SK-N-SH (cell line): Measurements from ENCODE around the gene HEXB. TPM values are rescaled to one million over a fixed set of nuclear protein-coding genes. Genes with fewer than 3 reads are reported as not detected.

Source experiments
- CTCF ChIA-PET: fragments of 300-600, 350-600 bp; formaldehyde crosslinking; extraction: SDS; loops from one replicate; lab custom pipeline; 2021; lab: Yijun Ruan, JAX
- POLR2A ChIA-PET: fragments of 350-600 bp; sonication (Branson Sonifier 250); formaldehyde crosslinking; extraction: SDS; loops from one replicate; lab custom pipeline; 2020; ENCODE audit warnings: antibody characterized with exemption, inconsistent platforms; lab: Yijun Ruan, JAX
- DNase-seq: peaks from one replicate; pipeline ENCODE4 v3.0.0; 2012
- H2AFZ ChIP-seq: fragments of 200-600 bp; sonication (generic); 2 replicates; pipeline ENCODE4 v1.8.1; 2016; ENCODE audit warnings: antibody characterized with exemption, mild to moderate bottlenecking, low read depth
- H3F3A ChIP-seq: fragments of 200-600 bp; sonication (generic); replicated peaks from 2 replicates; pipeline ENCODE3; 2016; ENCODE audit warnings: antibody characterized with exemption, mild to moderate bottlenecking; ENCODE audit not compliant: insufficient read depth
- H3K27ac ChIP-seq, 2 experiments: fragments of 200-500 bp in 1 of 2; fragments of 200-600 bp in 1 of 2; sonication (Bioruptor generic) in 1 of 2; sonication (generic), shearing (Covaris generic) in 1 of 2; 2 replicates each; pipeline versions ENCODE4 v1.5.1 to v1.6.1; 2014 to 2016; ENCODE audit warnings: low read depth in 2 of 2, inconsistent platforms in 1 of 2, low read length in 1 of 2, mild to moderate bottlenecking in 1 of 2, mixed read lengths in 1 of 2
- H3K27me3 ChIP-seq: fragments of 200-600 bp; sonication (generic), shearing (Covaris generic); 2 replicates; pipeline ENCODE4 v1.6.1; 2016; ENCODE audit warnings: mixed run types; ENCODE audit not compliant: insufficient read depth
- H3K36me3 ChIP-seq, 2 experiments: fragments of 200-500 bp in 1 of 2; fragments of 200-600 bp in 1 of 2; sonication (Bioruptor generic) in 1 of 2; sonication (generic) in 1 of 2; replicated peaks in 1 of 2; 2 replicates each; pipeline versions ENCODE3 to v1.5.1; 2014 to 2016; ENCODE audit warnings: low read length in 1 of 2, mild to moderate bottlenecking in 1 of 2; ENCODE audit not compliant: insufficient read depth in 2 of 2, control insufficient read depth in 1 of 2
- H3K4me1 ChIP-seq, 2 experiments: fragments of 200-500 bp in 1 of 2; fragments of 200-600 bp in 1 of 2; sonication (Bioruptor generic) in 1 of 2; sonication (generic), shearing (Covaris generic) in 1 of 2; 2 replicates each; pipeline versions ENCODE4 v1.5.1 to v1.6.1; 2014 to 2016; ENCODE audit warnings: low read depth in 1 of 2, low read length in 1 of 2, mixed run types in 1 of 2; ENCODE audit not compliant: insufficient read depth in 2 of 2, control insufficient read depth in 1 of 2
- H3K4me2 ChIP-seq: fragments of 200-600 bp; sonication (generic), shearing (Covaris generic); 2 replicates; pipeline ENCODE4 v1.6.1; 2017; ENCODE audit warnings: mixed run types
- H3K4me3 ChIP-seq, 2 experiments: fragments of 200-500 bp in 1 of 2; fragments of 200-600 bp in 1 of 2; sonication (Bioruptor generic) in 1 of 2; sonication (generic), shearing (Covaris generic) in 1 of 2; 2 replicates each; pipeline versions ENCODE4 v1.5.1 to v1.8.1; 2014 to 2016; ENCODE audit warnings: low read depth in 2 of 2, inconsistent platforms in 1 of 2, low read length in 1 of 2, mild to moderate bottlenecking in 1 of 2, mixed read lengths in 1 of 2, moderate library complexity in 1 of 2
- H3K79me2 ChIP-seq: fragments of 200-600 bp; sonication (generic); 2 replicates; pipeline ENCODE4 v1.8.1; 2017; ENCODE audit warnings: mild to moderate bottlenecking; ENCODE audit not compliant: insufficient read depth
- H3K9ac ChIP-seq: fragments of 200-600 bp; sonication (generic); 2 replicates; pipeline ENCODE4 v1.6.1; 2017; ENCODE audit warnings: mixed run types
- H3K9me2 ChIP-seq: fragments of 200-600 bp; sonication (generic); 2 replicates; pipeline ENCODE4 v1.6.1; 2017; ENCODE audit warnings: mixed run types
- H3K9me3 ChIP-seq: fragments of 200-600 bp; sonication (generic); 2 replicates; pipeline ENCODE4 v1.6.1; 2017; ENCODE audit warnings: mixed run types, mild to moderate bottlenecking, moderate library complexity
- H4K20me1 ChIP-seq: fragments of 200-600 bp; sonication (generic); 2 replicates; pipeline ENCODE4 v1.6.1; 2017; ENCODE audit warnings: mild to moderate bottlenecking, mixed run types; ENCODE audit not compliant: insufficient read depth
- ELF1 ChIP-seq: IDR thresholded peaks from 2 replicates; pipeline ENCODE4 v1.4.0; 2012
- EZH2phosphoT487 ChIP-seq: fragments of 200-600 bp; sonication (generic); IDR thresholded peaks from 2 replicates; pipeline ENCODE4 v1.6.1; 2017; ENCODE audit warnings: low read depth, mixed run types, mild to moderate bottlenecking, antibody characterized with exemption, moderate library complexity, borderline replicate concordance
- FOSL2 ChIP-seq: IDR thresholded peaks from 2 replicates; pipeline ENCODE4 v1.4.0; 2012; ENCODE audit warnings: low read depth, mild to moderate bottlenecking, moderate library complexity, borderline replicate concordance
- GATA2 ChIP-seq: sonication (generic); formaldehyde crosslinking; IDR thresholded peaks from 2 replicates; pipeline ENCODE4 v1.5.0; 2020; ENCODE audit warnings: mild to moderate bottlenecking, missing genetic modification reagents
- JUND ChIP-seq: IDR thresholded peaks from 2 replicates; pipeline ENCODE4 v1.4.0; 2012
- POLR2AphosphoS5 ChIP-seq: IDR thresholded peaks from 2 replicates; pipeline ENCODE4 v1.6.1; 2012; ENCODE audit warnings: low read depth, low read length
- RFX5 ChIP-seq: IDR thresholded peaks from 2 replicates; pipeline ENCODE4 v1.6.1; 2012; ENCODE audit warnings: mild to moderate bottlenecking, improper control_type of control experiment, low read length
- SIN3A ChIP-seq: IDR thresholded peaks from 2 replicates; pipeline ENCODE4 v1.6.1; 2012; ENCODE audit warnings: low read depth, mild to moderate bottlenecking, low read length, moderate library complexity, borderline replicate concordance
- TAF1 ChIP-seq: IDR thresholded peaks from 2 replicates; pipeline ENCODE4 v1.6.1; 2012; ENCODE audit warnings: low read depth, mild to moderate bottlenecking, low read length, moderate library complexity, borderline replicate concordance
- TEAD4 ChIP-seq: IDR thresholded peaks from 2 replicates; pipeline ENCODE4 v1.4.0; 2012; ENCODE audit warnings: mild to moderate bottlenecking, borderline replicate concordance; ENCODE audit not compliant: insufficient read depth
- WGBS: methylation state at CpG from one replicate; pipeline ENCODE4 v1.1.6; 2017; ENCODE audit warnings: low lambda C conversion rate; 5-methylcytosine and 5-hydroxymethylcytosine counted together
- polyA plus RNA-seq, 3 experiments: library from polyadenylated mRNA; depleted of rRNA; stranded (reverse); fragments of >200 nt; gene quantifications; 2 replicates each; pipeline ENCODE4 v1.2.3, GENCODE V29; 2012
- TF ChIP-seq, protein P1 (sequence below): IDR thresholded peaks from 2 replicates; pipeline ENCODE4 v1.6.1; 2012; ENCODE audit warnings: mild to moderate bottlenecking, low read depth, low read length, moderate library complexity
- TF ChIP-seq, protein P2 (sequence below): IDR thresholded peaks from 2 replicates; pipeline ENCODE4 v1.4.0; 2012; ENCODE audit warnings: low read depth, borderline replicate concordance
- TF ChIP-seq, protein P3 (sequence below): IDR thresholded peaks from 2 replicates; pipeline ENCODE4; 2012

The HEXB gene
- polyA plus RNA-seq, 1 of the 3 experiments (the other 2 are of a cell fraction) = 75.8 TPM

DNA sequence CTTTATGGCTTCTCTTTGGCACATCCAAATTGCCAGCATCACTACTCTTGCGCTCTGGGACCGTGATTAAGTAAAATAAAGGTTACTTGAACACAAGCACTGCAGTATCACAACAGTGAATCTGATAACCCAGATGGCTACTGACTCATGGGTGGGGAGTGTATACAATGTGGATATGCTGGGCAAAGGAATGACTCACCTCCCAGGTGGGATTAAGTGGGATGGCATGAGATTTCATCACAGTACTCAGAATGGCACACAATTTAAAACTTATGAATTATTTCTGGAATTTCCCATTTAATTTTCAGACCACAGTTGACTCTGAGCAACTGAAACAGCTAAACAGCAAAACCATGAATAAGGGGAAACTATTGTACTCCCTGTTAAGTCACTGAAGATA is 77.6 kb downstream of the HEXB start (continued):
- TF ChIP-seq, protein P1, sequence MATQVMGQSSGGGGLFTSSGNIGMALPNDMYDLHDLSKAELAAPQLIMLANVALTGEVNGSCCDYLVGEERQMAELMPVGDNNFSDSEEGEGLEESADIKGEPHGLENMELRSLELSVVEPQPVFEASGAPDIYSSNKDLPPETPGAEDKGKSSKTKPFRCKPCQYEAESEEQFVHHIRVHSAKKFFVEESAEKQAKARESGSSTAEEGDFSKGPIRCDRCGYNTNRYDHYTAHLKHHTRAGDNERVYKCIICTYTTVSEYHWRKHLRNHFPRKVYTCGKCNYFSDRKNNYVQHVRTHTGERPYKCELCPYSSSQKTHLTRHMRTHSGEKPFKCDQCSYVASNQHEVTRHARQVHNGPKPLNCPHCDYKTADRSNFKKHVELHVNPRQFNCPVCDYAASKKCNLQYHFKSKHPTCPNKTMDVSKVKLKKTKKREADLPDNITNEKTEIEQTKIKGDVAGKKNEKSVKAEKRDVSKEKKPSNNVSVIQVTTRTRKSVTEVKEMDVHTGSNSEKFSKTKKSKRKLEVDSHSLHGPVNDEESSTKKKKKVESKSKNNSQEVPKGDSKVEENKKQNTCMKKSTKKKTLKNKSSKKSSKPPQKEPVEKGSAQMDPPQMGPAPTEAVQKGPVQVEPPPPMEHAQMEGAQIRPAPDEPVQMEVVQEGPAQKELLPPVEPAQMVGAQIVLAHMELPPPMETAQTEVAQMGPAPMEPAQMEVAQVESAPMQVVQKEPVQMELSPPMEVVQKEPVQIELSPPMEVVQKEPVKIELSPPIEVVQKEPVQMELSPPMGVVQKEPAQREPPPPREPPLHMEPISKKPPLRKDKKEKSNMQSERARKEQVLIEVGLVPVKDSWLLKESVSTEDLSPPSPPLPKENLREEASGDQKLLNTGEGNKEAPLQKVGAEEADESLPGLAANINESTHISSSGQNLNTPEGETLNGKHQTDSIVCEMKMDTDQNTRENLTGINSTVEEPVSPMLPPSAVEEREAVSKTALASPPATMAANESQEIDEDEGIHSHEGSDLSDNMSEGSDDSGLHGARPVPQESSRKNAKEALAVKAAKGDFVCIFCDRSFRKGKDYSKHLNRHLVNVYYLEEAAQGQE = 0 out of 2 replicates have a peak, but pooled peaks have one; percentile 47
- TF ChIP-seq JUND (peak; percentile 97), EZH2phosphoT487 (no peak), GATA2 (CRISPR knock-in tag) (no peak), TAF1 (no peak)
- TF ChIP-seq, all 33 proteins: peak for 10

DNA sequence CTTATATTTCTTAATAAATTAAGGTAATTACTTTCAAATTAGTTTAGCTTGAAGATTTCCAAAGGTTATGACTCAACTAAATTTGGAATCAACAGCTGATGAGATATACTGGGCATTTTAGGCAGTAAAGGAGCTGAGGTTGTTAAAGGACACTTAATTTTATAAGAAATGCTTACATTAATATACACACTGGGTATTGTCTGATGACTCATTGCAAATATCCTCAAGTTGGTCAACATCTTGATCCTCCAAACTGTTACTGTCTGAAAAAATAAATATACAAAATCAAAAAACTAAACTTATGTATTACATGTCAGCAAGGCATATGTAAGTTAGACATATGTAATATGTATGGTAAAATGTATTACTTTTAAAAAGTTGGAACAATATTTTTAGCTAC is 78.5 kb downstream of the HEXB start:
- peak overlapping the region; percentile 95 for H3K4me2 ChIP-seq

DNA sequence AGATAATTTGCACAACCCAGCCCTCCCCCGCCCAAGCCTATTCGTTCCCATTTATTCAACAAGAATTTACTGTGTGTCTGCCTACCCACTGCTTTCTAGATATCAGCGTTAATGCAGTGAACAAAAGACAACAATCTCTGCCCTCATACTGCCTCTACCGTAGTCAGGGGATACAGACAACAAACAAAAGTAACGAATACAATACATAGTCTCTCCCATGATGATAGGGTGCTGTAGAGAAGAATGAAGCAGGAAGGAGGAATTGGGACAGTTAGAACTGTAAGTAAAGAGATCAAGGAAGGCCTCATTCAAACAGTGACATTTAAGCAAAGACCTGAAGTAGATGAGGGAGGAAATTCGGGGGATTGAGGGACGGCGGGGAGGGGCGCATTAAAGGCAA is 80.2 kb downstream of the HEXB start:
- Histone ChIP-seq H3K36me3 (peaks cover 23 to 52% of the 10 kb centered on the region in 2 experiments), H4K20me1 (no peaks in the 10 kb centered on the region), H3K27ac (0 out of 4 replicates have a peak overlapping the region, but pooled peaks of 1 of the 2 experiments have one; percentile 67), H3K9ac (no peak overlapping the region), H3K4me2 (peak overlapping the region; percentile 95), H3K4me1 (peaks cover 17 to 31% of the 10 kb centered on the region in 2 experiments; a peak in 3 of 4 replicates), H3K27me3 (no peaks in the 10 kb centered on the region), H3K79me2 (peaks cover 74% of the 10 kb centered on the region), H3K4me3 (peak overlapping the region in 1 of 2 experiments; percentile 100; a peak in 3 of 4 replicates), H2AFZ (no peak overlapping the region), H3F3A (peaks cover 27% of the 10 kb centered on the region), H3K9me2 (no peaks in the 10 kb centered on the region), H3K9me3 (no peaks in the 10 kb centered on the region)
- ChIA-PET CTCF (interaction anchor here (0.7 to 2.4 kb wide), 3 partner anchors 15 to 146 kb away, joined by 4 to 14 read pairs (median 9); no protein-coding TSS in a partner anchor), POLR2A (no interaction called here)
- DNase-seq = no peak
- WGBS = 84% methylated on average over 9 of the region's 9 CpGs
- no peak for TF ChIP-seq GATA2 (CRISPR knock-in tag)
- TF ChIP-seq, protein P2, sequence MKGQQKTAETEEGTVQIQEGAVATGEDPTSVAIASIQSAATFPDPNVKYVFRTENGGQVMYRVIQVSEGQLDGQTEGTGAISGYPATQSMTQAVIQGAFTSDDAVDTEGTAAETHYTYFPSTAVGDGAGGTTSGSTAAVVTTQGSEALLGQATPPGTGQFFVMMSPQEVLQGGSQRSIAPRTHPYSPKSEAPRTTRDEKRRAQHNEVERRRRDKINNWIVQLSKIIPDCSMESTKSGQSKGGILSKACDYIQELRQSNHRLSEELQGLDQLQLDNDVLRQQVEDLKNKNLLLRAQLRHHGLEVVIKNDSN = no peak
- TF ChIP-seq, protein P1 = no peak
- no peak for TF ChIP-seq RFX5
- no peak for TF ChIP-seq TEAD4
- no peak for TF ChIP-seq SIN3A
- no peak for TF ChIP-seq FOSL2

More for the DNA sequence above, 78.5 kb downstream of the HEXB start:
- H3K4me3 ChIP-seq = no peak overlapping the region
- DNase-seq = no peak
- peaks cover 27% of the 10 kb centered on the region for H3F3A ChIP-seq
- H3K36me3 ChIP-seq = peaks cover 28 to 55% of the 10 kb centered on the region in 2 experiments
- no peaks in the 10 kb centered on the region for H3K9me2 ChIP-seq
- H4K20me1 ChIP-seq = no peaks in the 10 kb centered on the region
- 0 out of 2 replicates have a peak overlapping the region, but pooled peaks have one; percentile 4 for H3K9ac ChIP-seq
- H3K27me3 ChIP-seq = no peaks in the 10 kb centered on the region
- no peak for TF ChIP-seq ELF1
- TF ChIP-seq SIN3A = no peak
- TF ChIP-seq, protein P3, sequence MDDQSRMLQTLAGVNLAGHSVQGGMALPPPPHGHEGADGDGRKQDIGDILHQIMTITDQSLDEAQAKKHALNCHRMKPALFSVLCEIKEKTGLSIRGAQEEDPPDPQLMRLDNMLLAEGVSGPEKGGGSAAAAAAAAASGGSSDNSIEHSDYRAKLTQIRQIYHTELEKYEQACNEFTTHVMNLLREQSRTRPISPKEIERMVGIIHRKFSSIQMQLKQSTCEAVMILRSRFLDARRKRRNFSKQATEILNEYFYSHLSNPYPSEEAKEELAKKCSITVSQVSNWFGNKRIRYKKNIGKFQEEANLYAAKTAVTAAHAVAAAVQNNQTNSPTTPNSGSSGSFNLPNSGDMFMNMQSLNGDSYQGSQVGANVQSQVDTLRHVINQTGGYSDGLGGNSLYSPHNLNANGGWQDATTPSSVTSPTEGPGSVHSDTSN = no peak
- TF ChIP-seq POLR2AphosphoS5 = no peak
- TF ChIP-seq JUND = 0 out of 2 replicates have a peak, but pooled peaks have one; percentile 27
- H3K9me3 ChIP-seq = no peaks in the 10 kb centered on the region
- H2AFZ ChIP-seq = no peak overlapping the region
- H3K79me2 ChIP-seq = peaks cover 68% of the 10 kb centered on the region
- ChIA-PET CTCF (interaction anchor here (0.6 to 1.4 kb wide), 3 partner anchors 14 to 91 kb away, joined by 3 read pairs; no protein-coding TSS in a partner anchor), POLR2A (no interaction called here)
- peak overlapping the region in 1 of 2 experiments; percentile 65; a peak in 3 of 4 replicates for H3K27ac ChIP-seq
- peaks cover 17 to 30% of the 10 kb centered on the region in 2 experiments; a peak in 3 of 4 replicates for H3K4me1 ChIP-seq
